ENCODE data around the gene PPARG.

- TF ChIP-seq CTCF (IDR thresholded peaks at IDR 0.05; ENCODE audit: insufficient read depth, low read length) (no peak), POLR2AphosphoS5 (IDR thresholded peaks at IDR 0.05; ENCODE audit: low read depth) (no peak), REST (IDR thresholded peaks at IDR 0.05; ENCODE audit: insufficient replicate concordance, low read depth) (no peak)
These were observed 111.8 kb downstream of the PPARG start for GRCh38 chr3:12400616-12401194.
